Measurements from ENCODE around the gene NUDT12.

- TF ChIP-seq CTCF (IDR thresholded peaks at IDR 0.05; ENCODE audit: low read depth, low read length) (no peak), POLR2A (IDR thresholded peaks at IDR 0.05; ENCODE audit: extremely low read depth, insufficient read length) (no peak), MYC (IDR thresholded peaks at IDR 0.05; ENCODE audit: low read depth, low read length) (no peak), MAX (IDR thresholded peaks at IDR 0.05; ENCODE audit: low read depth, low read length) (no peak)
Measured at GRCh38 chr5:103542441-103542840, 20.1 kb downstream of the NUDT12 start.
